ENCODE results near the gene GPX4. TPM values are rescaled to one million over a fixed set of nuclear protein-coding genes. Genes with fewer than 3 reads are reported as not detected.

Gene GPX4
- total and polyA plus RNA-seq, 7 donors = 269 to 662 (median 398) TPM

- peaks cover 0 to 75% (median 59%) of the 10 kb centered on the region in 4 donors for H3K4me1 ChIP-seq
- DNase-seq = peak; percentile 91
- intact Hi-C loops (cut with DNase I) = loop anchor here (5.0 kb wide), 2 partner anchors 40 to 60 kb away; partner anchors contain the start of gene SBNO2
Observed at GRCh38 chr19:1131718-1132551, 28.1 kb downstream of the GPX4 start.

GRCh38 chr19:1132552-1133383, 29.0 kb downstream of the GPX4 start:
- Histone ChIP-seq H3K36me3 (peaks cover 0 to 10% (median 0%) of the 10 kb centered on the region in 4 donors), H3K9me3 (no peaks in the 10 kb centered on the region), H3K4me1 (peaks cover 0 to 73% (median 59%) of the 10 kb centered on the region in 4 donors), H3K27me3 (no peaks in the 10 kb centered on the region), H3K27ac (peak overlapping the region; percentile 83 to 94 (median 90)), H3K4me3 (peak overlapping the region; percentile 53 to 68 (median 60))
- intact Hi-C loops (cut with DNase I) = loop anchor here (5.0 kb wide), 2 partner anchors 40 to 60 kb away; partner anchors contain the start of gene SBNO2
- peak in 1 of 4 donors; percentile 41 for TF ChIP-seq POLR2AphosphoS5 (IDR thresholded peaks at IDR 0.05)
- TF ChIP-seq EP300 (IDR thresholded peaks at IDR 0.05) = no peak
- no peak for DNase-seq
- 43 to 61% methylated on average over 48 of the region's 48 CpGs for WGBS, 2 donors

More at GRCh38 chr19:1131718-1132551, 28.1 kb downstream of the GPX4 start:
- Histone ChIP-seq H3K9me3 (no peaks in the 10 kb centered on the region), H3K27ac (peak overlapping the region; percentile 83 to 94 (median 90)), H3K4me3 (peak overlapping the region; percentile 53 to 68 (median 60)), H3K36me3 (peaks cover 3 to 18% (median 6%) of the 10 kb centered on the region in 4 donors), H3K27me3 (no peaks in the 10 kb centered on the region)
- TF ChIP-seq POLR2AphosphoS5 (IDR thresholded peaks at IDR 0.05) (peak in 3 of 4 donors; percentile 47 to 86 (median 52)), EP300 (IDR thresholded peaks at IDR 0.05) (peak; percentile 16 to 91 (median 60)), CTCF (IDR thresholded peaks at IDR 0.05) (peak in 1 of 4 experiments; percentile 44), POLR2A (IDR thresholded peaks at IDR 0.05) (no peak)
- 1% methylated on average over 64 of the region's 64 CpGs for WGBS, 2 donors

GRCh38 chr19:1133471-1133929, 29.7 kb downstream of the GPX4 start:
- Histone ChIP-seq H3K4me3 (no peak overlapping the region), H3K27ac (peak overlapping the region; percentile 83 to 94 (median 90)), H3K36me3 (peaks cover 0 to 5% (median 0%) of the 10 kb centered on the region in 4 donors), H3K27me3 (no peaks in the 10 kb centered on the region), H3K4me1 (peaks cover 0 to 73% (median 59%) of the 10 kb centered on the region in 4 donors), H3K9me3 (no peaks in the 10 kb centered on the region)
- intact Hi-C loops (cut with DNase I) = loop anchor here (5.0 kb wide), 2 partner anchors 39 to 59 kb away; partner anchors contain the start of gene SBNO2
- TF ChIP-seq POLR2AphosphoS5 (IDR thresholded peaks at IDR 0.05) (no peak), CTCF (IDR thresholded peaks at IDR 0.05) (no peak), POLR2A (IDR thresholded peaks at IDR 0.05) (no peak), EP300 (IDR thresholded peaks at IDR 0.05) (no peak)
- no peak for DNase-seq
- 86 to 87% methylated on average over 25 of the region's 25 CpGs for WGBS, 2 donors

- H3K9me3 ChIP-seq = no peaks in the 10 kb centered on the region
- 91 to 92% methylated on average over 11 of the region's 11 CpGs for WGBS, 2 donors
- intact Hi-C loops (cut with DNase I) = loop anchor here (5.0 kb wide), 2 partner anchors 38 to 58 kb away; partner anchors contain the start of gene SBNO2
- peak overlapping the region in 2 of 4 donors; percentile 89 to 90 for H3K27ac ChIP-seq
- H3K4me3 ChIP-seq = no peak overlapping the region
- no peak for DNase-seq
- H3K27me3 ChIP-seq = no peaks in the 10 kb centered on the region
- TF ChIP-seq POLR2AphosphoS5 (IDR thresholded peaks at IDR 0.05) (no peak), POLR2A (IDR thresholded peaks at IDR 0.05) (no peak), CTCF (IDR thresholded peaks at IDR 0.05) (no peak), EP300 (IDR thresholded peaks at IDR 0.05) (no peak)
- H3K36me3 ChIP-seq = peaks cover 0 to 5% (median 0%) of the 10 kb centered on the region in 4 donors
- H3K4me1 ChIP-seq = peaks cover 0 to 67% (median 57%) of the 10 kb centered on the region in 4 donors
Observed at GRCh38 chr19:1134431-1134830, 30.6 kb downstream of the GPX4 start.
